ENCODE data around the gene AQP10. TPM values are rescaled to one million over a fixed set of nuclear protein-coding genes. Genes with fewer than 3 reads are reported as not detected.

Gene AQP10
- total RNA-seq, 4 donors from 2014 or later: not detected

DNA sequence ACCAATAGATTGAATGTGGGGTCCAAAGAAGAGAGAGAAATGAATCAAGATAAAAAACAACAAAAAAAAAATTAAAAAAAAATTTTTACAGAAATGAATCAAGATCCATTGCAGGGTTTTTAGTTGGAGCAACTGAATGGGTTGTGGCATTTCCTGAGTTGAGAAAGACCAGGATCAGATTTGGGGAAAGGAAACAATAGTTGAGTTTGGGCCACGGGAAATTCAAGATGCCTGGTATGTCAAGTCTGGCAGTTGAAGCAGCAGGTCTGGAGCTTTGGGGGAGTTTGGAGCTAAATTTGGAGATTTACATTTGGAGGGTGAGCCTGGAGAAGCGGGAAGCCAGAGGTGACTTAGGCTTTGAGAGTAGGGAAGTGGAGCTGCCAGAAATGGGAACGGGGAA is 27.1 kb downstream of the AQP10 start:
- peaks cover 11 to 29% (median 21%) of the 10 kb centered on the region in 4 donors for H3K4me1 ChIP-seq
- intact Hi-C loops (cut with DNase I): no loop called here
- TF ChIP-seq POLR2AphosphoS5 (IDR thresholded peaks at IDR 0.05): no peak
- no peak for TF ChIP-seq POLR2A (IDR thresholded peaks at IDR 0.05; ENCODE audit: low read depth)
- no peak for TF ChIP-seq CTCF (IDR thresholded peaks at IDR 0.05)
- no peak for TF ChIP-seq EP300 (IDR thresholded peaks at IDR 0.05)
- peak overlapping the region in 1 of 4 donors; percentile 31 for H3K27ac ChIP-seq (replicated peaks in 1 of 4)
- H3K9me3 ChIP-seq: no peaks in the 10 kb centered on the region
- WGBS: 85% methylated on average over 3 of the region's 3 CpGs
- H3K4me3 ChIP-seq: no peak overlapping the region
- no peak for DNase-seq (ENCODE audit: extremely low spot score)
- H3K36me3 ChIP-seq: peaks cover 65 to 76% (median 68%) of the 10 kb centered on the region in 4 donors
- no peaks in the 10 kb centered on the region for H3K27me3 ChIP-seq

DNA sequence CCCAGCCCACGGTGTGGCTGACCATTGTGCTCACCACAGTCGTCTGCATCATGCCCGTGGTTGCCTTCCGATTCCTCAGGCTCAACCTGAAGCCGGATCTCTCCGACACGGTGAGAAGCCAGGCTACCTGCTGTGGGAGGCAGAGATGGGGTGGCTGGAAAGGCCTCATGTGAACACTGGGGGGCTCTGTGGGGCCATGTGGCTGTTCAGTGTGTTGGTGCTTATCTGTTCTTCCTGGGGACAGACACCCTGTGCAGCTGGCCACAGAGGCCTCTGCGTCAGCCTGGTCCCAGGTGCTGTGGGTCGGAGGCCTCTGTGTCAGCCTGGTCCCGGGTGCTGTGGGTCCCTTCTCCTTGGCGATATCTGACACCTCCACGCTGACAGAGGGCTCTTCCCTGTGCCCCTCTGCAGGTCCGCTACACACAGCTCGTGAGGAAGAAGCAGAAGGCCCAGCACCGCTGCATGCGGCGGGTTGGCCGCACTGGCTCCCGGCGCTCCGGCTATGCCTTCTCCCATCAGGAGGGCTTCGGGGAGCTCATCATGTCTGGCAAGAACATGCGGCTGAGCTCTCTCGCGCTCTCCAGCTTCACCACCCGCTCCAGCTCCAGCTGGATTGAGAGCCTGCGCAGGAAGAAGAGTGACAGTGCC is 27.7 kb downstream of the AQP10 start:
- intact Hi-C loops (cut with DNase I): no loop called here

GRCh38 chr1:154349121-154349520 is 28.2 kb downstream of the AQP10 start:
- Histone ChIP-seq H3K36me3 (peaks cover 54 to 64% (median 56%) of the 10 kb centered on the region in 4 donors), H3K4me3 (no peak overlapping the region), H3K27ac (replicated peaks in 1 of 4) (peak overlapping the region in 1 of 4 donors; percentile 47), H3K4me1 (peaks cover 19 to 39% (median 31%) of the 10 kb centered on the region in 4 donors), H3K27me3 (no peaks in the 10 kb centered on the region), H3K9me3 (no peaks in the 10 kb centered on the region)
- no peak for DNase-seq (ENCODE audit: extremely low spot score)
- intact Hi-C loops (cut with DNase I): no loop called here
- WGBS: 87% methylated on average over 7 of the region's 7 CpGs
- TF ChIP-seq CTCF (IDR thresholded peaks at IDR 0.05) (no peak), POLR2AphosphoS5 (IDR thresholded peaks at IDR 0.05) (no peak), POLR2A (IDR thresholded peaks at IDR 0.05; ENCODE audit: low read depth) (no peak), EP300 (IDR thresholded peaks at IDR 0.05) (no peak)

More for the DNA sequence above, 27.7 kb downstream of the AQP10 start:
- 93% methylated on average over 26 of the region's 27 CpGs for WGBS
- no peak for DNase-seq (ENCODE audit: extremely low spot score)
- H3K9me3 ChIP-seq: no peaks in the 10 kb centered on the region
- no peaks in the 10 kb centered on the region for H3K27me3 ChIP-seq
- peak overlapping the region in 1 of 4 donors; percentile 31 for H3K27ac ChIP-seq (replicated peaks in 1 of 4)
- H3K36me3 ChIP-seq: peaks cover 59 to 70% (median 62%) of the 10 kb centered on the region in 4 donors
- no peak overlapping the region for H3K4me3 ChIP-seq
- no peak for TF ChIP-seq POLR2A (IDR thresholded peaks at IDR 0.05; ENCODE audit: low read depth)
- no peak for TF ChIP-seq CTCF (IDR thresholded peaks at IDR 0.05)
- TF ChIP-seq EP300 (IDR thresholded peaks at IDR 0.05): no peak
- TF ChIP-seq POLR2AphosphoS5 (IDR thresholded peaks at IDR 0.05): no peak
- H3K4me1 ChIP-seq: peaks cover 17 to 35% (median 27%) of the 10 kb centered on the region in 4 donors

DNA sequence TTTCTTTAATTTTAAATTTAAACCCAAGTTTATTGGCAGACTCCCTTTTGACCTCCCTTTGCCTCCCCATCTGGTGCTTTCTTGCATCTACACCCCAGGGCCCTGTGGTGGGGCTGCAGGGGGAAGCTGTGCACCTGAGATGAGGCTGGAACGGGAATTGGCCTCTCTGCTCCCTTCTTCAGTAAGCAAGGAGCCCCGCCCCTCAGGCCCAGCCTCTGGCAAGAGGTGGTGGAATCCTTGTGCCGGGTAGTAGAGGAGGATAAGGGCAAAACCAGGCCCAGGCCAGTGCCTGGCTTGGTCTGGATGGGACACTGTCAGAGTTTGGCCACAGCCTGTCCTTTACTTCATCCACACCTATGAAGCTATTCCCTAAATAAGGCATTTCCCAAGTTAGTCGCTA is 29.5 kb downstream of the AQP10 start:
- Histone ChIP-seq H3K27ac (replicated peaks in 1 of 4) (peak overlapping the region in 3 of 4 donors; percentile 47 to 75 (median 47)), H3K9me3 (no peaks in the 10 kb centered on the region), H3K4me3 (no peak overlapping the region), H3K27me3 (no peaks in the 10 kb centered on the region), H3K36me3 (peaks cover 41 to 52% (median 44%) of the 10 kb centered on the region in 4 donors), H3K4me1 (peaks cover 19 to 39% (median 31%) of the 10 kb centered on the region in 4 donors)
- 71% methylated on average over 4 of the region's 4 CpGs for WGBS
- intact Hi-C loops (cut with DNase I): loop anchor here (5.0 to 10.0 kb wide), 3 partner anchors 54 to 204 kb away; partner anchors contain the start of genes IL6R and UBE2Q1
- TF ChIP-seq POLR2AphosphoS5 (IDR thresholded peaks at IDR 0.05) (no peak), CTCF (IDR thresholded peaks at IDR 0.05) (no peak), POLR2A (IDR thresholded peaks at IDR 0.05; ENCODE audit: low read depth) (no peak), EP300 (IDR thresholded peaks at IDR 0.05) (no peak)
- no peak for DNase-seq (ENCODE audit: extremely low spot score)

Data from esophagus muscularis mucosa (tissue), 4 donors.